Measurements from ENCODE around the gene SIDT2. TPM values are rescaled to one million over a fixed set of nuclear protein-coding genes. Genes with fewer than 3 reads are reported as not detected.

SIDT2 gene
- total and polyA plus RNA-seq, 2 of the 13 experiments (the other 11 are each of a cell fraction or from before 2014, with no cell fraction given) = 11.5 to 28.0 TPM

DNA sequence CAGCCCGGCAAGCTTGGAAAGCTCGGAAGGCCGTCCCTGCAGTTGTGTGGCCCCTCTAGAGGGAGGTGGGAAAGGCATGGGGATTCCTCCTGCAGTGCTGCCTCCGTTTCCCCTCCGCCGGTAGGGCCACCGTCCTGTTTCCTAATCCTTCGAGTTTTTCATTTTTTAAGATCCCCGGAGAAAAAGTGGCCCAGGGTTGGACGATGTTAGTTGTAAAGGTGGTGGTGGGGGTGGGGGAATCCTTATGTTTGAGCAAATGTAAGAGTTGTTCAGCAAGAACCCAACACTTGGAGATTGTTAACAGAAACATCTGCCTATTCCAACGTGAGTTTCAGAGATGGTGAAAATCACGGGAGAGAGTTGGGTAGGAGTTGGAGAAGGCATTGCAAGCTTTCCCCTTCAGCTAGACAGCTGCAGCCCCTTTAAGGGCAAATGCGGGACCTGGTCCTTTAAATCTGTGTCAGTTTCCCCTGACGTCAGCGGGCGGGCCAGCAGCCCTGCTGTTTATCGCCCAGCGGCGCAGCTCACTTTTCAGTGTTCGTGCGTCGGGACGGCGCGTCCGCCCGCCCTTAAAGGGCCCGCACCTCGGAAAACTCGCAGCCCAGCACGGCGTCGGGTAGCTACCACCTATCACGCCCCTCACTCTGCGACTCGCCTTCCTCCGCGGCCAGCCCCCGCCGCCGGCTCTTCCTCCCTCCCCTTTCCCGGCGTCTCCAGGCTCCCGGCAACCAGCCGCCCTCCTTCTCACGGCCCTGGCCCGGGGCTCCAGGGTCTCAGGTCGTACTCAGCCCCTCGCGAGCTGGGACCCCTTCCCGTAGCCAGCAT is at the start of gene SIDT2 (continued):
- TF ChIP-seq ELF4 (CRISPR knock-in tag; IDR thresholded peaks at IDR 0.05; ENCODE audit: borderline replicate concordance) (no peak), ZNF20 (CRISPR knock-in tag; IDR thresholded peaks at IDR 0.05) (no peak), CCDC6 (CRISPR knock-in tag; IDR thresholded peaks at IDR 0.05) (peak; percentile 53; the same call in 1 of the 2 replicates), ZNF629 (CRISPR knock-in tag; conservative IDR thresholded peaks at IDR 0.05) (0 out of 2 replicates have a peak, but pooled peaks have one; percentile 8), JUNB (CRISPR knock-in tag; IDR thresholded peaks at IDR 0.05; ENCODE audit: borderline replicate concordance) (no peak), ASH2L (IDR thresholded peaks at IDR 0.05; ENCODE audit: insufficient read length, low read depth, low read length) (peak; percentile 57), ETV6 (CRISPR knock-in tag; conservative IDR thresholded peaks at IDR 0.05) (peak; percentile 61; the same call in 1 of the 2 replicates), SOX6 (IDR thresholded peaks at IDR 0.05) (no peak), SOX6 (CRISPR knock-in tag; IDR thresholded peaks at IDR 0.05) (peak; percentile 30; the same call in 1 of the 2 replicates), FOXA1 (IDR thresholded peaks at IDR 0.05) (no peak), FOXA1 (CRISPR knock-in tag; IDR thresholded peaks at IDR 0.05) (peak; percentile 62), ATAD3A (CRISPR knock-in tag; IDR thresholded peaks at IDR 0.05) (no peak), EED (CRISPR knock-in tag; IDR thresholded peaks at IDR 0.05) (no peak), ZNF672 (CRISPR knock-in tag; IDR thresholded peaks at IDR 0.05) (no peak), SOX5 (CRISPR knock-in tag; IDR thresholded peaks at IDR 0.05; ENCODE audit: borderline replicate concordance) (0 out of 2 replicates have a peak, but pooled peaks have one; percentile 13), GABPB1 (CRISPR knock-in tag; IDR thresholded peaks at IDR 0.05) (peak; percentile 71), RBFOX2 (IDR thresholded peaks at IDR 0.05; ENCODE audit: low read depth, low read length) (0 out of 2 replicates have a peak, but pooled peaks have one; percentile 55), KDM5B (CRISPR knock-in tag; IDR thresholded peaks at IDR 0.05; ENCODE audit: borderline replicate concordance) (no peak)
- TF ChIP-seq, protein P1, sequence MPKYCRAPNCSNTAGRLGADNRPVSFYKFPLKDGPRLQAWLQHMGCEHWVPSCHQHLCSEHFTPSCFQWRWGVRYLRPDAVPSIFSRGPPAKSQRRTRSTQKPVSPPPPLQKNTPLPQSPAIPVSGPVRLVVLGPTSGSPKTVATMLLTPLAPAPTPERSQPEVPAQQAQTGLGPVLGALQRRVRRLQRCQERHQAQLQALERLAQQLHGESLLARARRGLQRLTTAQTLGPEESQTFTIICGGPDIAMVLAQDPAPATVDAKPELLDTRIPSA (CRISPR knock-in tag; IDR thresholded peaks at IDR 0.05; ENCODE audit: borderline replicate concordance) = 0 out of 2 replicates have a peak, but pooled peaks have one; percentile 54
- TF ChIP-seq, protein P2, sequence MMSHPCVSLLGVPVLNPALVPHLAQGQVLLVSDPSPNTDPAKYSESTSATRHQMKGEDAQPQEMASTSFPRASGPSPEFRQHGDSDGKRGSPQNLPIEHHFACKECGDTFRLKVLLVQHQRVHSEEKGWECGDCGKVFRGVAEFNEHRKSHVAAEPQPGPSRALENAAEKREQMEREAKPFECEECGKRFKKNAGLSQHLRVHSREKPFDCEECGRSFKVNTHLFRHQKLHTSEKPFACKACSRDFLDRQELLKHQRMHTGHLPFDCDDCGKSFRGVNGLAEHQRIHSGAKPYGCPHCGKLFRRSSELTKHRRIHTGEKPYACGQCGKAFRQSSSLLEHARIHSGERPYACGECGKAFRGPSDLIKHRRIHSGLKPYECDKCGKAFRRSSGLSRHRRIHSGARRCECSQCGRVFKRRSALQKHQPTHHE (CRISPR knock-in tag; IDR thresholded peaks at IDR 0.05; ENCODE audit: borderline replicate concordance) = 0 out of 2 replicates have a peak, but pooled peaks have one; percentile 39
- TF ChIP-seq, protein P3, sequence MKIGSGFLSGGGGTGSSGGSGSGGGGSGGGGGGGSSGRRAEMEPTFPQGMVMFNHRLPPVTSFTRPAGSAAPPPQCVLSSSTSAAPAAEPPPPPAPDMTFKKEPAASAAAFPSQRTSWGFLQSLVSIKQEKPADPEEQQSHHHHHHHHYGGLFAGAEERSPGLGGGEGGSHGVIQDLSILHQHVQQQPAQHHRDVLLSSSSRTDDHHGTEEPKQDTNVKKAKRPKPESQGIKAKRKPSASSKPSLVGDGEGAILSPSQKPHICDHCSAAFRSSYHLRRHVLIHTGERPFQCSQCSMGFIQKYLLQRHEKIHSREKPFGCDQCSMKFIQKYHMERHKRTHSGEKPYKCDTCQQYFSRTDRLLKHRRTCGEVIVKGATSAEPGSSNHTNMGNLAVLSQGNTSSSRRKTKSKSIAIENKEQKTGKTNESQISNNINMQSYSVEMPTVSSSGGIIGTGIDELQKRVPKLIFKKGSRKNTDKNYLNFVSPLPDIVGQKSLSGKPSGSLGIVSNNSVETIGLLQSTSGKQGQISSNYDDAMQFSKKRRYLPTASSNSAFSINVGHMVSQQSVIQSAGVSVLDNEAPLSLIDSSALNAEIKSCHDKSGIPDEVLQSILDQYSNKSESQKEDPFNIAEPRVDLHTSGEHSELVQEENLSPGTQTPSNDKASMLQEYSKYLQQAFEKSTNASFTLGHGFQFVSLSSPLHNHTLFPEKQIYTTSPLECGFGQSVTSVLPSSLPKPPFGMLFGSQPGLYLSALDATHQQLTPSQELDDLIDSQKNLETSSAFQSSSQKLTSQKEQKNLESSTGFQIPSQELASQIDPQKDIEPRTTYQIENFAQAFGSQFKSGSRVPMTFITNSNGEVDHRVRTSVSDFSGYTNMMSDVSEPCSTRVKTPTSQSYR (CRISPR knock-in tag; IDR thresholded peaks at IDR 0.05; ENCODE audit: borderline replicate concordance) = peak; percentile 7; the same call in 1 of the 2 replicates

Measured in HepG2 (cell line).